Measurements from ENCODE around the gene NOL4L.
A peak's percentile ranks its signal among the peaks of the same experiment; 100 is the strongest.

The NOL4L gene

GRCh38 chr20:32538526-32538939 is 46.6 kb downstream of the NOL4L start:
- no peak for DNase-seq

GRCh38 chr20:32537657-32538525 is 47.2 kb downstream of the NOL4L start:
- no peak for DNase-seq

GRCh38 chr20:32536851-32537656 is 48.1 kb downstream of the NOL4L start:
- peak; percentile 66 for DNase-seq

GRCh38 chr20:32535953-32536823 is 48.9 kb downstream of the NOL4L start:
- peak; percentile 85 for DNase-seq

GRCh38 chr20:32535316-32535952 is 49.7 kb downstream of the NOL4L start:
- no peak for DNase-seq

GRCh38 chr20:32534661-32535240 is 50.4 kb downstream of the NOL4L start:
- DNase-seq: peak; percentile 59

- no peak for DNase-seq
These were observed 51.4 kb downstream of the NOL4L start for GRCh38 chr20:32533732-32534131.

- DNase-seq: no peak
These were observed 52.9 kb downstream of the NOL4L start for GRCh38 chr20:32532246-32532645.

GRCh38 chr20:32528905-32529670 is 56.0 kb downstream of the NOL4L start:
- no peak for DNase-seq

- no peak for DNase-seq
These were observed 56.8 kb downstream of the NOL4L start for GRCh38 chr20:32528171-32528891.

- no peak for DNase-seq
These were observed 57.6 kb downstream of the NOL4L start for GRCh38 chr20:32527447-32528055.

GRCh38 chr20:32527052-32527446 is 58.1 kb downstream of the NOL4L start:
- no peak for DNase-seq

GRCh38 chr20:32526541-32526940 is 58.6 kb downstream of the NOL4L start:
- DNase-seq: no peak

GRCh38 chr20:32526125-32526524 is 59.0 kb downstream of the NOL4L start:
- DNase-seq: no peak

GRCh38 chr20:32524829-32525501 is 60.2 kb downstream of the NOL4L start:
- no peak for DNase-seq

GRCh38 chr20:32523613-32524213 is 61.4 kb downstream of the NOL4L start:
- DNase-seq: no peak

GRCh38 chr20:32522776-32523612 is 62.1 kb downstream of the NOL4L start:
- no peak for DNase-seq

GRCh38 chr20:32522526-32522775 is 62.7 kb downstream of the NOL4L start:
- no peak for DNase-seq

Data from CD4-positive, alpha-beta T cell treated with Interferon gamma for 1 hour (primary cell).